Lower leg skin (tissue), 3 donors: ENCODE results near the gene PTPN4.

Experiments
- POLR2A ChIP-seq, 2 donors: fragments of 450-650 bp; IDR thresholded peaks; one replicate each; pipeline ENCODE4 v1.6.1; 2016 to 2017; ENCODE audit warnings: antibody characterized with exemption in 2 of 2, mild to moderate bottlenecking in 1 of 2, moderate library complexity in 1 of 2
- TF ChIP-seq, protein P1 (sequence below), 3 donors: fragments of 450-650 bp; IDR thresholded peaks; one replicate each; pipeline ENCODE4 v1.5.1; 2016; ENCODE audit warnings: antibody characterized with exemption in 3 of 3, mild to moderate bottlenecking in 3 of 3, moderate library complexity in 2 of 3

DNA sequence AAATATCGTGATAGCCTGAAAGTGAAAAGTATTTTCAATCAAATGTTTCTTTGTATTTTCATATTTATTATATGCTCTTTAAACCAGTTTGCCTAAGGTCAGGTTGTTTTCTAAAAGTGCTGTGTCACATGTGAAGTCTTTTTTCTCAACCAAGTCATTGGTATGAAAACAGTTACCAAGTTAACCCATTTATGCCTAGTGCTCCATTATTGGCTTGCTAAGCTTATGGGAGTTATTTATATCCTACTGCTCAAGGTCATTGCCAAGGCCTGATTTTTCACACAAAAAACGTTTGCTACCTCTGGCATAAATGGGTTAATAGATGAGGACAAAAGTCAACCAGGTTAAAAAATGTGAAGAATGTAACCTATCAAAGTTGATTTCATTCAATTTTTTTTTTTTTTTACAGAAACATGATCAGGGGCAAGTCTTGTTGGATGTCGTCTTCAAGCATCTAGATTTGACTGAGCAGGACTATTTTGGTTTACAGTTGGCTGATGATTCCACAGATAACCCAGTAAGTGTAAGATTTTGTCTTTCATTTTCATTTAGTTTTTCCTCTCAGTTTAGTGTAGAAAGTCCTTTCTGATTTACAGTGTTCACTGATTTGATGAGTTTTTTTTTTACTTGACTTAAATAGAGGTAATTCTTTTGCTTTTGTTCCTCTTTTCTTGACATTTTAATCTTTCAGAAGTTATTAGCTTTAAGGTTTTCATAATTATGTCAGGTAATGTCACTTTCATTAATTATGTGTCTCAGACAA is 102.6 kb downstream of the PTPN4 start:
- TF ChIP-seq, protein P1, sequence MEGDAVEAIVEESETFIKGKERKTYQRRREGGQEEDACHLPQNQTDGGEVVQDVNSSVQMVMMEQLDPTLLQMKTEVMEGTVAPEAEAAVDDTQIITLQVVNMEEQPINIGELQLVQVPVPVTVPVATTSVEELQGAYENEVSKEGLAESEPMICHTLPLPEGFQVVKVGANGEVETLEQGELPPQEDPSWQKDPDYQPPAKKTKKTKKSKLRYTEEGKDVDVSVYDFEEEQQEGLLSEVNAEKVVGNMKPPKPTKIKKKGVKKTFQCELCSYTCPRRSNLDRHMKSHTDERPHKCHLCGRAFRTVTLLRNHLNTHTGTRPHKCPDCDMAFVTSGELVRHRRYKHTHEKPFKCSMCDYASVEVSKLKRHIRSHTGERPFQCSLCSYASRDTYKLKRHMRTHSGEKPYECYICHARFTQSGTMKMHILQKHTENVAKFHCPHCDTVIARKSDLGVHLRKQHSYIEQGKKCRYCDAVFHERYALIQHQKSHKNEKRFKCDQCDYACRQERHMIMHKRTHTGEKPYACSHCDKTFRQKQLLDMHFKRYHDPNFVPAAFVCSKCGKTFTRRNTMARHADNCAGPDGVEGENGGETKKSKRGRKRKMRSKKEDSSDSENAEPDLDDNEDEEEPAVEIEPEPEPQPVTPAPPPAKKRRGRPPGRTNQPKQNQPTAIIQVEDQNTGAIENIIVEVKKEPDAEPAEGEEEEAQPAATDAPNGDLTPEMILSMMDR (IDR thresholded peaks at IDR 0.05) = no peak
- TF ChIP-seq POLR2A (IDR thresholded peaks at IDR 0.05) = no peak
